GM10266 (cell line): Measurements from ENCODE around the gene ST3GAL6.

Source experiments
- DNase-seq: peaks from one replicate; pipeline ENCODE4 v3.0.0; 2012; ENCODE audit errors: extremely low spot score
- TF ChIP-seq, protein P1 (sequence below): IDR thresholded peaks from 2 replicates; pipeline ENCODE4 v1.5.1; 2012; ENCODE audit warnings: mild to moderate bottlenecking, low read depth; ENCODE audit not compliant: control insufficient read depth, insufficient read depth; ENCODE audit errors: missing control alignments

The ST3GAL6 gene

DNA sequence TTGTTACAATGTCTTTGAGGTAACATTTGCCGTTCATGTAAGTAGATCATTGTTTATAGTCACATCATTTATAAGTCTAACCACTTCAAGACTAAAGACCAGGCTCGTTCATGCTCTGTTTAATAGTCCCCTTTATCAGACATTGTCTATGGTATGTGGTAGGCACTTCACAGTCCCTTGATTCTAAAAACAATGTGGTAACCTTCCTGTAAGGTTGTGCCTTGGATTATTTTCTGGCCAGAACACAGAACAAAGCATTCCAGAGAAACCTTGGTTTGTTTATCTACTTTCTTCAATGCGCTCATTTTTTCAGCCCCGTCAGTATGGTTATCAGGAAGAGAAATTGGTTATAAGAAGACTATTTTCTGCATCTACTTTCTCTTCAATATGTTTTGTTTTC lies 16.3 kb upstream of the ST3GAL6 start:
- TF ChIP-seq, protein P1, sequence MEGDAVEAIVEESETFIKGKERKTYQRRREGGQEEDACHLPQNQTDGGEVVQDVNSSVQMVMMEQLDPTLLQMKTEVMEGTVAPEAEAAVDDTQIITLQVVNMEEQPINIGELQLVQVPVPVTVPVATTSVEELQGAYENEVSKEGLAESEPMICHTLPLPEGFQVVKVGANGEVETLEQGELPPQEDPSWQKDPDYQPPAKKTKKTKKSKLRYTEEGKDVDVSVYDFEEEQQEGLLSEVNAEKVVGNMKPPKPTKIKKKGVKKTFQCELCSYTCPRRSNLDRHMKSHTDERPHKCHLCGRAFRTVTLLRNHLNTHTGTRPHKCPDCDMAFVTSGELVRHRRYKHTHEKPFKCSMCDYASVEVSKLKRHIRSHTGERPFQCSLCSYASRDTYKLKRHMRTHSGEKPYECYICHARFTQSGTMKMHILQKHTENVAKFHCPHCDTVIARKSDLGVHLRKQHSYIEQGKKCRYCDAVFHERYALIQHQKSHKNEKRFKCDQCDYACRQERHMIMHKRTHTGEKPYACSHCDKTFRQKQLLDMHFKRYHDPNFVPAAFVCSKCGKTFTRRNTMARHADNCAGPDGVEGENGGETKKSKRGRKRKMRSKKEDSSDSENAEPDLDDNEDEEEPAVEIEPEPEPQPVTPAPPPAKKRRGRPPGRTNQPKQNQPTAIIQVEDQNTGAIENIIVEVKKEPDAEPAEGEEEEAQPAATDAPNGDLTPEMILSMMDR = no peak
- DNase-seq = no peak

GRCh38 chr3:98750276-98750919 lies 12.7 kb upstream of the ST3GAL6 start:
- TF ChIP-seq, protein P1 = no peak
- no peak for DNase-seq

DNA sequence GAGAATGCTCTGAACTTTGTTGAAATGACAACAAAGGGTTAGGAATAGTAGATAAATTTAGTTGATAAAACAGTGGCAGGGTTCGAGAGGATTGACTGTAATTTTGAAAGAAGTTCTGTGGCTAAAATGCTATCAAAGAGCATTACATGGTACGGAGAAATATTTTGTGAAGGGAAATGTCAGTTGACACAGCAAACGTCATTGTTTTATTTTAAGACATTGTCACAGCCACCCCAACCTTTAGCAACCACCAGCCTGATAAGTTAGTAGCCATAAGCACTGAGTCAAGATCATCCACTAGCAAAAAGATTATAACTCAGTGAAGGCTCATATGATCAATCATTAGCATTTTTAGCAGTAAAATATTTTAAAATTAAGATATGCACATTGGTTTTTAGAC lies 8.7 kb upstream of the ST3GAL6 start:
- DNase-seq = no peak
- TF ChIP-seq, protein P1 = no peak

GRCh38 chr3:98755601-98756000 lies 7.5 kb upstream of the ST3GAL6 start:
- no peak for DNase-seq
- TF ChIP-seq, protein P1 = no peak

- TF ChIP-seq, protein P1 = no peak
- no peak for DNase-seq
Measured at GRCh38 chr3:98759629-98760028, 3.5 kb upstream of the ST3GAL6 start.

- no peak for DNase-seq
- TF ChIP-seq, protein P1 = no peak
Measured at GRCh38 chr3:98761643-98762229, 1.4 kb upstream of the ST3GAL6 start.

- DNase-seq = no peak
- TF ChIP-seq, protein P1 = no peak
Measured at GRCh38 chr3:98763819-98764418, 779 bp downstream of the ST3GAL6 start.
